Inflammatory macrophage treated with lipopolysaccharide for 1 hour (primary cell): ENCODE results near the gene ZDHHC9.
A peak's percentile ranks its signal among the peaks of the same experiment; 100 is the strongest.
"Not testable (repeated sequence)": the region's sequence is repeated elsewhere in the genome, so short reads cannot be mapped to it uniquely, and the experiment has no call there.

Source experiments
- DNase-seq, 2 donors: peaks; one replicate each; pipeline ENCODE4 v3.0.0-alpha.2; 2020 to 2022

Gene ZDHHC9

GRCh38 chrX:129843459-129844306 lies at the start of gene ZDHHC9:
Gene ZDHHC9 (minus strand): TSS chrX:129843886. CDS start chrX:129841945, 1,941 bp downstream.
- DNase-seq: peak; percentile 80 to 91

- DNase-seq: no peak
Measured at GRCh38 chrX:129877401-129877800, 33.7 kb upstream of the ZDHHC9 start.

GRCh38 chrX:129876771-129877305 lies 33.2 kb upstream of the ZDHHC9 start:
- DNase-seq: no peak

GRCh38 chrX:129875669-129876068 lies 32.0 kb upstream of the ZDHHC9 start:
- no peak for DNase-seq

GRCh38 chrX:129872524-129872923 lies 28.8 kb upstream of the ZDHHC9 start:
- no peak for DNase-seq

GRCh38 chrX:129866321-129866720 lies 22.6 kb upstream of the ZDHHC9 start:
- not testable (repeated sequence) for DNase-seq

GRCh38 chrX:129859134-129859533 lies 15.4 kb upstream of the ZDHHC9 start:
- DNase-seq: not testable (repeated sequence)

GRCh38 chrX:129851825-129852224 lies 8.1 kb upstream of the ZDHHC9 start:
- DNase-seq: not testable (repeated sequence)

- DNase-seq: no peak
Measured at GRCh38 chrX:129846716-129847115, 3.0 kb upstream of the ZDHHC9 start.

- DNase-seq: no peak
Measured at GRCh38 chrX:129845616-129846190, 2.0 kb upstream of the ZDHHC9 start.

- DNase-seq: no peak
Measured at GRCh38 chrX:129843209-129843458, 552 bp downstream of the ZDHHC9 start.

GRCh38 chrX:129842510-129843208 lies 1.0 kb downstream of the ZDHHC9 start:
- DNase-seq: peak; percentile 31 to 37

GRCh38 chrX:129840344-129840743 lies 3.3 kb downstream of the ZDHHC9 start:
- DNase-seq: no peak

- DNase-seq: no peak
Measured at GRCh38 chrX:129836827-129837226, 6.9 kb downstream of the ZDHHC9 start.

GRCh38 chrX:129833153-129833990 lies 10.3 kb downstream of the ZDHHC9 start:
- DNase-seq: no peak

- no peak for DNase-seq
Measured at GRCh38 chrX:129831091-129831885, 12.4 kb downstream of the ZDHHC9 start.

- no peak for DNase-seq
Measured at GRCh38 chrX:129830494-129830893, 13.2 kb downstream of the ZDHHC9 start.

- no peak for DNase-seq
Measured at GRCh38 chrX:129825746-129826505, 17.8 kb downstream of the ZDHHC9 start.

GRCh38 chrX:129824620-129825019 lies 19.1 kb downstream of the ZDHHC9 start:
- DNase-seq: no peak

- DNase-seq: peak; percentile 53 to 66
Measured at GRCh38 chrX:129823522-129823921, 20.2 kb downstream of the ZDHHC9 start.

- DNase-seq: peak; percentile 27 to 59
Measured at GRCh38 chrX:129823115-129823514, 20.6 kb downstream of the ZDHHC9 start.
